ELR (cell line): ENCODE measurements around the gene RFC3.

Source experiments
- DNase-seq: peaks from one replicate; pipeline ENCODE4 v3.0.0-alpha.2; 2015; ENCODE audit warnings: low read depth

The RFC3 gene

DNA sequence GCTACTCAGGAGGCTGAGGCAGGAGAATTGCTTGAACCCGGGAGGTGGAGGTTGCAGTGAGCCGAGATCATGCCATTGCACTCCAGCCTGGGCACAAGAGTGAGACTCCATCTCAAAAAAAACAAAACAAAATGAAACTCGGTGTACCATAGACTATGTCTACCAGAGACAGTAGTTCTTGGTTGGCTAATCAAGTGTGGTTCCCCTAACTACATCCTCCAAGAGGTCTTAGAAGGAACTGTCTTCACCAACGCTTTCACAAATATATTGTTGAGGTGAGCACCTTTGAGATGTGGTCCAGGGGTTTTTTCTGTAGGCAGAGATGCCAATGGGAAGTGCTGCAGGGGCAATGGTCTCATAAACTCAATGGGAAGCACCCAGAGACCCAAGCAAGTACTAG, 48.0 kb downstream of the RFC3 start:
- DNase-seq, result no peak

DNA sequence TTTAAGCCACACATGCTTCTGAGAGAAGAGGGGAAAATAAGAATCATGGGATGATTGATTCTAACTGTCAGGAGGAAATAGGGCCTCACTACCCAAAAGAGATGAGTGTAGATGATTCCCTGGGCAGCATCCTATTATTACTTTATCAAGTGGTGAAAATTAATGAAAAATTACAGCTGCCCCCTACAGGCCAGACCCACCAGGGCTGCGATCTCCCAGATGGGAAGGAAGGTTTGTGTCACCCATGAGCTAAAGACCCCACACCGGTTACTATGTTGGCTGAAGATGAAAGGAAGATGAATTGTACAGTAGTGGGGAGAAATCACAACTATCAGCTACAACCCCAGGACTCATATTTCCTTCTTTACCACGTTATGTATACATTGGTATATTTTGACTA, 49.5 kb downstream of the RFC3 start:
- no peak for DNase-seq

DNA sequence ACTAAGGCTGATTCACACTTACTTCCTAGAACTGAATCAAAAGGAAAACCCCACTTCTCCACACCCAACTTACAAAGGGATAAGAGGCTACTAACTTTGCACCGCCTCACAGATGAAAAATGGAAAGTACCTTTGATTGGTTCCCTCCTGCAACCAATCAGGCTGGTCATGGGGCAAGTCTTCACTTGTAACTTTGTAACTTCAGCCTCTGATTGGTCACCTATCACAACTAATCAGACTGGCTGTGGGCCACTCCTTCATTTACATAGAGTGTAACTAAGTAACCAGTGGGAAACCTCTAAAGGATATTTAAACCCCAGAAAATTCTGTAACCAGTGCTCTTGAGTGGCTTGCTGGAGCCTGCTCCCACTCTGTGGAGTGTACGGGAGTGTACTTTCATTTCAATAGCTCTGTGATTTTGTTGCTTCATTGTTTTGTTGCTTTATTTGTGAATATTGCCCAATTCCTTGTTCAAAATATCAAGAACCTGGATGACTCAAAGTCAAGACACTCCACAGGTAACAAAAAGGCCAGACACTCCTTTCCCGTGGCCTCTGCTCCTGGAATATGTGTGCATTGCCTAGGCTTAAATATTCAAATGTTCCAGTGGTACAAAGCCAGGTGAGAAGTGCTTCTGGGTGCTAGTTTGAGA, 50.5 kb downstream of the RFC3 start:
- DNase-seq, result no peak

DNA sequence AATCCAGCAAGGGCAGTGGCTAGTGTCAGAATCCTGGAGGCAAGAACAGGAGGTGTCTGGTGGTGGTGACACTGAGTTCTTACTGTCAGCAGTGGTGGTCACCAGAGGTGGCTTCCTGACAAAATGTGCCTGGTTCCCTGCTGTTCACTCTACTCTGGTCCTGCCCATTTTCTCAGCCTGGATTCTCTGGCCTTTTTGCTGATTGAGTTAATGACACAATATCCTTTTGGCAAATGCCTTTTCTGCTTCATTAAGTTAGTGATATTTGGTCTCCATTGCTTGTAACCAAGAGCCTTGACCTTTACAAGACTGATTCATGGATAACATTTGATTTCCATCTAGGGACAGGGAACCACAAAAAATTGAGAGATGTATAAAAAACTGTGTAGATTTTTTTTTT, 51.1 kb downstream of the RFC3 start:
- DNase-seq, result no peak

DNA sequence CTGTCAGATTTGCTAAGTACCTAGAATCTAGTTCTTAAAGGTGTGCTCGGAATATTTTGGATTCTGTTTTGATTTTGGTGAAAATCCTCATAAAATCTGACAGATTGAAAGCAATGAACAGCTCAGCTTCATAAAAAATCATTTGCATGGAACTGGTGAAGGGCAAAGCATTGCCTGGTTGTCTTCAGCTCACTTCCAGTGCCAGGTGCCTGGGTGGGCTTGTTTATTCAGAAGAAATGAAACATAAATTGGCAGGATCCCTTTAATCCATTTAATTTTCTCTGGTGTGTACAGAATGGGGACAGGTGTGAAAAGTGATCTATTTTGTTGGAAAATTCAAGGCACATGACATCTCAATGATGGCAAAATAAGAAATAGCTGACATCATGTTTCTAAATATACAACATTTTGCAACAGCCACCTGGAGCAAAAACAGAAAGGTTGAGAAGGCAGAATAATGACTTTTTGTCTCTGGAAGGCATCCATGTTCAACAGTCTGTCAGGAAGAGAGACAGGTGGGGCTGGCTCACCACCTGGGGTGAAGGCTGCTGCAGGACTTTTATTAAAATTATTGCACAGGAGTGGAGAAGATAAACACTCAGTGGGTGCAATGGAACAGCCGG, 52.2 kb downstream of the RFC3 start:
- no peak for DNase-seq

DNA sequence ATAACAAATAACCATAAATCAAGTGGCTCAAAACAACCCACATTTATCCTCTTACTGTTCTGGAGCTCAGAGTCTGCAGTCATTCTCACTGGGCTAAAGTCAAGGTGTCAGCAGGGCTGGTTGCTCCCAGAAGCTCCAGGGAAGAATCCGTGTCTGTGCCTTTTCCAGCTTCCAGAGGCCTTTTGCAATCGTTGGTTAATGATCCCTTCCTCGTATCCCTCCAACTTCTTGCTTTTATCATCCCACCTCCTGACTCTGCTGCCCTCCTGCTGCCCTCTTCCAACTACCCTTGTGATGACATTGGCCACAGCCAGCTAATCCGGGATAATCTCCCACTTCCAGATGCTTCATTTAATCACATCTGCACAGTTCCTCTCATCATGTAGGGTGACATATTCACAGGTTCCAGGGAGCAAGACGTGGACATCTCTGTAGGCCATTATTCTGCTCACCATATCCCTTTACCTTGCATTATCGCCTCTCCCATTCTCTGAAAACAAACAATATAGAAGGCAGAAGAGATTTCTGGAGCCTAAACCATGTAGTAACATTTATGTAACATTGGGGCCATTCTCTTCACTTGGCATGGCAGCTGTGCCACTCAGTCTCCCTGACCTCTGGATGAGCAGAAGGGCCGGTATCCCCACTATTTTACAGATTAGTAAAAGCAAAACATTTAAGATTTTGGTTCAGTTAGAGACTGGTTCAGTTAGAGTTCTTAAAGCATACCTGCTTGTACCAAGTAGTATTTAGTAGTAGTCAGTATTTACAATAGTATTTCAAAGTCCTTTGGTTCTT, 53.5 kb downstream of the RFC3 start:
- DNase-seq, result no peak

DNA sequence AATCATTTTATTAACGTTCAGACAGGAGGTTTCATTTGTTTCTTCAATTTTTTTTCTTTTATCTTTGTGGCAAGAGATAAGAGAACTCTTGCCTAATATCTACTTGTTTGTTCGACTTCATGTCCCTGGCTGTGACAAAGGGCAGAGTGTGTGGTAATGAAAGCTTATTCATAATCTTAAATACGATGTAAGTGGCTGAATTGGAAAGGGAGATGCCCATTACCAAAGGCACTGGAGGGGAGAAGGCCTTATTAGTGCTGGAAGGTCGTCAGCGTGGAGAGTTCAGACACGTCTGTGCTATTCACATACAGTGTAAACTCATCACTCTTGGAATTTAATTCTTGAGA, 54.0 kb downstream of the RFC3 start:
- no peak for DNase-seq

DNA sequence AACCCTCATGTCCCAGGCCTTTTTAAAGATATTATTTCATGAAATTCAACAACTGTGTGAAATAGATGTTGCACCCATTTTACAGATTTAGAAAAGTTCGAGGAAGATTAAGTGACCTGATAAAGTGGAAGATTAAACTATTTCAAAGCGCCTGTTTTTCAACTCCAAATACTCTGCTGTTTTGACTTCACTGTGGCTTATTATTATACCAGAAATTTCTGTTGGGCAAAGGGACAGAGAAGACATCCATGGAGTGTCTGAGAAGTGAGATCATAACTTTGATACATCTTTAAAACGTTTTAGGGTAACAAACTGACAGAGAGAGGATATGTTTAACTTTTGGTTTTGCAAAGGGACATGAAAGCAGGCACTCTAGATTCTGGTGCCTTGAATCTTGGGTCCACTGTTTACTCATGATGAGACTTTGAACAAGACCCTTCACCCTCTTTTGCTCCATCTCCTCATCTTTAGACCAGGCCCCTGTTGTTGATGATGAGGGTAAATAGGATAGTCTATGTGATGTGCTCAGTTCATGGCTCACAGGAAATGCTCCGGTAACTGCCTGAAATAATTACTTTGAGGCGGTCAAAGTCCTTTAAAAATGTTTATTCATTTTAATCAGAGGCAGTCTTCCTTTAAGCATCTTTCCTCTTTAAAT, 55.4 kb downstream of the RFC3 start:
- no peak for DNase-seq

DNA sequence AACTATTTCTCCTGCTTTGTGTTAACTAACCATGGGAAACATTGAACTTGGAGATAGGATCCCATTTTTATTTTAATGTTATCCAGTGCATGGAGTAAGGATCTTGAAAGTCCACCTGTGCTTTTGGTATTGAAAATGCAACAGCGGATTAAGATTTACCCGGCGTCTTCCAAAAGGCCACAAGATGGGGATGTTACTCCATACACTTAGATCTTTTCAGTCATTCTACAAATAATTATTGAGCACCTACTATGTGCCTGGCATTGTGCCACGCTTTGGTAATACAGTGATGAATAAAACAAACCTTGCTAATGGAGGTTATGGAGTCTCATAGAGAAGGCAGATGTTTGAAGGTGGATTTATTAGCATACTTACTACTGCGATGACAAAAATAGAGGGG, 56.9 kb downstream of the RFC3 start:
- DNase-seq, result no peak

DNA sequence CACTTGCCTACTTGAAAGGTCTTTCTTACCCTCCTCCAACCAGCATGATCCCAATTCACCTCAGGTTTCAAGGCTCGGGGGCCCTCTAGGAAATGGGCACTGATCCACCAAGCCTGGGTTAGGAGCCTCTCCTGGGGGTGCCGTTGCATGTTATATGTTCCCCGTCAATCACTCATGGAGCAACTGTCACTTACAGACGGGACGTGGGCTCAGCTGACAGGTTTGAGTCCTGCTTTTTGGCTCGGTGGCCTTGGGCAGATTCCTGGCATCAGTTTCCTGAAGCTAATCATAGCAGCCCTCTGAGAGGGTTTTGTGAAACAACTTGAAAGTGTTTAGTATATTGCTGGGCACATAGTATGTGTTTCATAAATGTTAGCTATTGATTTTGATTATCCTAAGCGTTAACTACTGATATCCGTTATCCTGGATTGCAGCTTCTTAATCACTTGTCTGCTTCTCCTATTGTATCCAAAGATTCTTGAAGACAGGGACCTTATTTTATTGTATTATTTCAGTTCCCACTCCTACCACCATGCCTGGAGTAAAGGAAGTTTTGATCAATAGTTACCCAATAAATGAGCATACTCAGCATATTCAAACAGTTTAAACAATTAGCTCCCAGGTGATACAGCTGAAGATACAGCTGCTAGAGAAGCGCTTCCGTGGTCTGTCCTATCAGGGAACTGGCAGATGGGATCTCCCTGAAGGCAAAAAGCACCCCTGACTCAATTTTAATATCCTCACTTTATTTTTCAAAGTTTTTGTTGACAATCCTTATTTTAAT, 57.9 kb downstream of the RFC3 start:
- DNase-seq, result no peak

DNA sequence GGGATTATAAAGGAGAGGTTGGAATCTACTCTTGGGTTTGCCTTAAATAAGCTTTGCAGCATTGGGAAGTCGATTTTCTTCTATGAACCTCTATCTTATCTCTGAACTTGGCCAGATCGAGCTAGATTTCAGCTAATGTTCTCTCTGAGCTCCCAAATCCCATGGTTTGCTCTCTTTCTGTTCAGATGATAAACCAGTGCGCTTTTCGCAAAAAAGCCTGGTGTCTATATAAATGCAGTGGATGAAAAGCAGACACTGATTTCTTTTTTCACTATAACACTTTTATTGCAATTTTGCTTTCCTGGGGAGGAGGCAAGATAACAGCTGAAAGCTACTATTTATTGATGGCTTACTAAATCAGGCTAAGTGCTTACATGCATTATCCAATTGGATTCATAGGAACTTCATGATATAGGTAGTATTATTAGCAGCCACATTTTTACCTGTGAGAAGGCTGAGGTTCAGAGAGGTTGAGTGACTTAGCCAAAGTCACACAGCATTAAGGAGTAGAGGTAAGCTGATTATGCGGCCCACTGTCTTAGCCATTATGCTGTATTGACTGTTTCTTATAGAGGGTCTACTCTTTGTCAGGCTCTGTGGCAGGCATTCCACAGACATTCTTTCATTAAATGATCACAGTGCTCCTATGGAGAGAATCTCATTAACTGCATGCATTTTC, 58.9 kb downstream of the RFC3 start:
- no peak for DNase-seq

DNA sequence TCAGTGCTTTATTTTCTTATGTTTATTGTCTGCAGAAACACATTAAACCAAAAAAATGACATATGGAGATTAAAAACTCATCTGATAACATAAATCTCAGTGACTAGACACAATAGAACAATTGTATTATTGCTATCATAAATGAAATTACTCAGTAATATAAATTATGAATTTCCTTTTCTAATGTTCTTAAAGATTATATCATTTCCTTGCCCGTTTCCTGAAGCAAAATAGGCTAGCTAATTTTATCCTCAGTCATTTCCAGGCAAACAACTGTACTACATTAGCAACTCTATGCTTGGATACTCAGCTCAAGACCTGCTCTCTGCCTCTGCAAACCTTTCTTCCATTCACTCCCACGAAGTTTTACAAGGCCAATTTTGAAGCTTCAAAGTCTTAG, 61.2 kb downstream of the RFC3 start:
- DNase-seq, result no peak

DNA sequence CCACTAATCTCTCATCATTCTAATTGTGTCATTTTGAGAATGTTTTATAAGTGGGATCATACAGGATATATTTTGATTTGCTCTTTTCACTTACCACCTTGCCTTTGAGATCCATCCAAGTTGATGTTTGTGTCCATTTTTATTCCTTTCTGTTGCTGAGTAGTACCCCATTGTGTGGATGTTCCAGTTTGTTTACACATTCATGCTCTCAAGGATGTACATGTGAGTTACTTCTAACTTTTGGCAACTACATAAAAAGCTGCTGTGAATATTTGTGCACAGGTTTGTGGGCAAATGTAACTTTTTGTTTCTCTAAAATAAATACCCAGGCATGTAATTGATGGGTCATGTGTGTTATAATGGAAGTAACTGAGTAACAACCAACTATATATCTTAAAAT, 64.9 kb downstream of the RFC3 start:
- no peak for DNase-seq

DNA sequence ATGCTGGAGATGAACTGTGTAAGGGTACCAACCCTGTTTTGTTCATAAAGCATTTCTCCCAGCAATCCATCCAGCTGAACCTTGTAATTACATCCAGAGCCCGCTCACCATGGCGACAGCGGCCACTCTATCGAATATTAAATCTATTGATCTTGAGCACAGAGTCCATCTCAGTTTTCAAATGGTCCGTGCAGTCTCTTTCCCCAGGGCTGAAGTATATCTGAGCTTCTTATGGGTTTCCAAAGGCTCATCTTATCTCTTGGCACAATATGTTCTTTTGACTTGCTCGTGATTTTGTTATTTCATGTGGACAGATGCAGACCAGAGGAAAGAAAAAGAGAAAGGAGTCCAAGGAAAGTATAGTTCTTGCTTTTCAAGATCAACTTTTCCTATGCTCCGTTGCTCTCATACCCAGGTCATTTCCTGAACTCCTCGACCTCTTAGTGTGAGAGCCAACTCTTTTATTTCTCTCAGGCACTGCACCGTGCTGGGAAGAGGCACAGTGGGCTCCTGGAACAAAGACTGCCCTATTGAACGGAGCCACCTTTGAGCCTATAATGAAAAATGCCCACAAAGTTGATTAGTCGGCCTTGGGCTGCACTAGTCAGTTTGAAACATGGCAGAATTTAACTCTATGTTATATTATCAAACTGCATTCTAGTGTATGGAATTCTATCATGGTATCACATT, 66.7 kb downstream of the RFC3 start:
- DNase-seq, result no peak
